Measurements from ENCODE around the gene GLYATL1B.

The GLYATL1B gene

DNA sequence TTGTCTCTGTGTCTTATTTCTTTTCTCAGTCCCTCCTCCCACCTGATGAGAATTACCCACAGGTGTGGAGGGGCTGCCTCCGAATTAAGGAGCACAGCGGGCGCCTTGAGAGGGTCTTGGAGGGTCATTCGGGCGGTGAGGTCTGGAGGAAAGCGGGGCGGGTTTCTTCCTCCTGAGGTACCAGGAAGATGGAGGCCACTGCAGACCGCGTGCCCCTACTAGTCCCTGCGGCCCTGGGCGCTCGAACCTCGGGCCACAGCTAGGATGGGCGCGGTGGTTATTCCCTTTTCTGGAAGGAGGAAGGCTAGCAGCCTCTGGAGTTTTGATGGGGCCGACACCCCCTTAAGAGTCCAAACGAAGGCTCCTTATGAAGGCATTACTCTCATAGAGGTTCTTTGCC lies 51.1 kb downstream of the GLYATL1B start:
- TF ChIP-seq, protein P1, sequence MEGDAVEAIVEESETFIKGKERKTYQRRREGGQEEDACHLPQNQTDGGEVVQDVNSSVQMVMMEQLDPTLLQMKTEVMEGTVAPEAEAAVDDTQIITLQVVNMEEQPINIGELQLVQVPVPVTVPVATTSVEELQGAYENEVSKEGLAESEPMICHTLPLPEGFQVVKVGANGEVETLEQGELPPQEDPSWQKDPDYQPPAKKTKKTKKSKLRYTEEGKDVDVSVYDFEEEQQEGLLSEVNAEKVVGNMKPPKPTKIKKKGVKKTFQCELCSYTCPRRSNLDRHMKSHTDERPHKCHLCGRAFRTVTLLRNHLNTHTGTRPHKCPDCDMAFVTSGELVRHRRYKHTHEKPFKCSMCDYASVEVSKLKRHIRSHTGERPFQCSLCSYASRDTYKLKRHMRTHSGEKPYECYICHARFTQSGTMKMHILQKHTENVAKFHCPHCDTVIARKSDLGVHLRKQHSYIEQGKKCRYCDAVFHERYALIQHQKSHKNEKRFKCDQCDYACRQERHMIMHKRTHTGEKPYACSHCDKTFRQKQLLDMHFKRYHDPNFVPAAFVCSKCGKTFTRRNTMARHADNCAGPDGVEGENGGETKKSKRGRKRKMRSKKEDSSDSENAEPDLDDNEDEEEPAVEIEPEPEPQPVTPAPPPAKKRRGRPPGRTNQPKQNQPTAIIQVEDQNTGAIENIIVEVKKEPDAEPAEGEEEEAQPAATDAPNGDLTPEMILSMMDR (IDR thresholded peaks at IDR 0.05; ENCODE audit: low read length, missing control alignments) = no peak
- no peak for DNase-seq (ENCODE audit: low read depth)
- H3K4me3 ChIP-seq (replicated peaks; ENCODE audit: low read depth, low read length) = no peak overlapping the region

DNA sequence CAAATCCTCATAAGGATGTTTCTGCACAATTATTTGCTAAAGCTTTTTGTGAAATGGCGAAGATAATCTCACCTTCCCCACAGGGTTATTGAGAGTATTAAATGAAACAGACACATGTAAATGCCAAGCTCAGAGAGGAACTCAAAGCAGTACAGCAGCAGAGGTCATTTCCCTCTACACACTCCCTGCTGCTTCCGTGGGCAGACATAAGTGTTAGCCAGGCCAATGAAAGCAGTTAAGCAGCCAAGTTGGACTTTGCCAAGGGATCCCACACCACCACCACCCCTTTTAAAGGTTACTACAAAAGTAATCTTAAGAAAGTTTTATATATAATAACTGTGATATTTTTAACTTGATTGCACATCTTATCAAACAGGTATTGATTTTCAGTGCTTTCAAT lies 52.5 kb downstream of the GLYATL1B start:
- no peak for DNase-seq (ENCODE audit: low read depth)
- H3K4me3 ChIP-seq (replicated peaks; ENCODE audit: low read depth, low read length) = no peak overlapping the region
- TF ChIP-seq, protein P1 (IDR thresholded peaks at IDR 0.05; ENCODE audit: low read length, missing control alignments) = no peak

DNA sequence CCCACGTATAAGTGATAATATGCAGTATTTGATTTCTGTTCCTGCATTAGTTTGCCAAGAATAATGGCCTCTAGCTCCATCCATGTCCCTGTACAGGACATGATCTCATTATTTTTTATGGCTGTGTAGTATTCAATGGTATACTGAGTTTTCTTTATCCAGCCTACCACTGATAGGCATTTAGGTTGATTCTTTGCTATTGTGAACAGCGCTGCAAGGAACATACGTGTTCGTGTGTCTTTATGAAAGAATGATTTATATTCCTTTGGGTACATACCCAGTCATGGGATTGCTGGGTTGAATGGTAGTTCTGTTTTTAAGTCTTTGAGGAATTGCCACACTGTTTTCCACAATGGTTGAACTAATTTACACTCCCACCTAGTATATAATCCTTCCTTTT lies 55.1 kb downstream of the GLYATL1B start:
- no peak overlapping the region for H3K4me3 ChIP-seq (replicated peaks; ENCODE audit: low read depth, low read length)
- TF ChIP-seq, protein P1 (IDR thresholded peaks at IDR 0.05; ENCODE audit: low read length, missing control alignments) = no peak

GRCh38 chr11:59141673-59142460 lies 55.8 kb downstream of the GLYATL1B start:
- H3K4me3 ChIP-seq (replicated peaks; ENCODE audit: low read depth, low read length) = peak overlapping the region; percentile 69
- TF ChIP-seq, protein P1 (IDR thresholded peaks at IDR 0.05; ENCODE audit: low read length, missing control alignments) = no peak
- peak; percentile 13 for DNase-seq (ENCODE audit: low read depth)

More for the DNA sequence above, 55.1 kb downstream of the GLYATL1B start:
- DNase-seq (ENCODE audit: low read depth) = no peak

DNA sequence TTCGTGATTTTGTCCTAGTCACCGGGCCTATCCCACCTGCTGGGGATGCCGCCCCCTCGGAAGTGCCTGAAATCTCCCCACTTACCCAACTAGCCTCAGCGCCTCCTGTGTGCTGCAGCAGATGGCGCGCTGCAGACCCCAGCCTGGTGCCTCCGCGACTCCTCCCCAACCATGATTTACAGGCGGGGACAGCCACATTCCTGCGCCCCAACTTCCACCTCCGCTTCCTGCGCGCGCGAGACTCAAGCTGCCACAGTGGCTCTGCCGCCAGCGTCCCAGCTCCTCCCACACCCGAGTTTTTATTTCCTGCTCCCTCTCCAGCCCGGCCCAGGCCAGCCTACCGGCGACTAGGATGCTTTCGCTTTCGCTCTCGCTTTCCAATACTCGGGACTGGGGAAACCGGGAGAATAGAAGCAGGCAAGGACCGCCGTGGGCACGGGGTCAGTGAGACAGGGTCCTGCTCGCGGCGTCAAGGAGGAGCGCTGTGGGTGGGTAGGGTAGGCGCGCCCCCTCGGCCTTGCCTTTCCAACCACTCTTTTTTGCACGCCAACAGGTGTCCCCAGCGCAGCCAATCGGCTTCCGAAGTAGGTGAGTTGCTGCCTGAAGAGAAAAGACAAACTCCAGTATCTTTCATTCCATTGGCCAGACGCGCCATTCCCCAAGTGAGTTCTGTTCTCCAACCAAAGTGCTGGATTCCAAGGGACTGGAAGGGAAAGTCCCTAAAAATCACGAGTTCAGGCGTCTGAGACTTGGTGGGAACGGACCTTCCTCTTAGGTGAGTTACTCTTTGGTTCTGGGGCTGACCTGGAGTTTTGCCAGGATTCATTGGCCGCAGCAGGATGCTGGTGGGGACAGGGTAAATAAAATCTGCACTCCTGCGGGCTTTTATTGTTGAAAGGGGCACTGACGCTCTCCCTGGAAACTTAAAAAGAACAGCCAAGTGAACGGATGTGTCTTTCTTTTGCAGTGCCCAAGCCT lies 56.7 kb downstream of the GLYATL1B start, which contains the start of gene FAM111A:
Gene FAM111A, plus strand, starts transcription at position 327 of the 978 bp plus-strand sequence. CDS start 6,017 bp downstream, outside the sequence.
- TF ChIP-seq, protein P1 (IDR thresholded peaks at IDR 0.05; ENCODE audit: low read length, missing control alignments) = peak; percentile 33
- H3K4me3 ChIP-seq (replicated peaks; ENCODE audit: low read depth, low read length) = peak within 1 kb of the TSS; percentile 69

GRCh38 chr11:59144096-59144495 lies 58.0 kb downstream of the GLYATL1B start:
- DNase-seq (ENCODE audit: low read depth) = no peak
- TF ChIP-seq, protein P1 (IDR thresholded peaks at IDR 0.05; ENCODE audit: low read length, missing control alignments) = no peak
- H3K4me3 ChIP-seq (replicated peaks; ENCODE audit: low read depth, low read length) = peak overlapping the region; percentile 69

More for the DNA sequence above, 56.7 kb downstream of the GLYATL1B start, which contains the start of gene FAM111A:
- DNase-seq (ENCODE audit: low read depth) = peak; percentile 85

Measured in fibroblast of pulmonary artery (primary cell).